Measurements from ENCODE around the gene LGR4. TPM values are rescaled to one million over a fixed set of nuclear protein-coding genes. Genes with fewer than 3 reads are reported as not detected.

Gene LGR4
- total RNA-seq, 2 experiments from 2014 or later: 0.19 to 0.21 TPM

DNA sequence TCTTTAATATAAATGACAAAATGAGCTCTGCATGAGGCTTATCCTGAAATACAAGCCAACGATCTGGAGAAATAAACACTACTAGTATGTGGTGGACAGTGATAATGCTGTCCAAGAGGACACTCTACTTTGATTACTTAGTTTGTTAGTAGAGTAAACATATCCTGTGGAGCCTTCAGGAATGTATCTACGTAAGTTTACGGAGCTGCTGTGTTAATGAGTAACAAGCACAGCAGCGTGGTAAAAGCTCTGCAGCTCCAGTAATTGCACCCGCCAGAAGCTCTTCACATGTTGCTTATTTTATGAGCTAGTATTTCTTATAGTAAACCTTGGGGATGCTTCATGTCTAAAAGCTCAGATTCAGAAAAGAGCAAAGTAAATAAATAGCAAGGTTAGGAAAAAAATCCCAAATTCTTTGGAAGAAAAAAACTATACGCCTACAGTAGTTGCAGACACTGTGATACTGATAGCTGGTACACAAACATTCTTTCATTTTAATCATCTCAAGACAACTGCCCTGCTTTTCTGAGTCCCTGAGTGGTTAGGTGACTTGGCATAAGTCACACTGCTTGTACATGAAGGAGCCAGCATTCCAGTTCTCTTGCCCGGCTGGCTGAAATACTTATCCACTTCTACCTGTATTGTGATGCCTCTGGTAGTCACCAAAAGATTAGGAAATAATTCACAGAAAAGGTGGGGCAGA is 76.9 kb downstream of the LGR4 start:
- Mint-ChIP-seq H3K27ac (no peak overlapping the region), H3K4me1 (no peaks in the 10 kb centered on the region), H3K36me3 (ENCODE audit: low read depth) (no peaks in the 10 kb centered on the region), H3K27me3 (peaks cover 4% of the 10 kb centered on the region), H3K4me3 (no peak overlapping the region), H3K9me3 (ENCODE audit: low read depth) (no peaks in the 10 kb centered on the region)
- DNase-seq: no peak
- intact Hi-C loops (cut with DNase I, micrococcal nuclease): no loop called here
- CTCF ChIA-PET: interaction anchor here (1.2 kb wide), 1 partner anchor 102 kb away, joined by 4 read pairs; no protein-coding TSS in a partner anchor
- ATAC-seq: no peak
- POLR2A ChIA-PET: no interaction called here

DNA sequence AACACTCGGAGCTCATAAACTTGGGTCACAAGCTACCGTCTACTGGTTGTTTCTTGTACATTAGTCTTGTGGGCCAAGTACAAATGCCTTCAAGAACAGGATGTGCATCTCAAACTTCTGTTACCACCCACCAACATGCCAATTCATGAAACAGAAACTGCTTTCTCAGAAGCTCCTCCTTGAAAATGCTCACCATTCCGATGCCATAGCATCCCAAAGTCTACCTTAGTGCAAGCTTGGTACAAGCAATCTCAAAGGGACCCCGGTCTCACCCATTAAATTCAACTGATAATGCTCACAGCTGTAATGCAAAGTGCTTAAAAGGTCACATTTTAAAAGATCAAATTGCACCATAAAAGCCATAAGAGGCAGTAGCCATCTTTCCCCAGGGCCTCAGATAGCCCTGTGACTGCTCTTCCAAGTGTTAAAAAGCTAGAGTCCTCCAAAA is 77.8 kb downstream of the LGR4 start:
- H3K27me3 Mint-ChIP-seq: peaks cover 4% of the 10 kb centered on the region
- DNase-seq: no peak
- intact Hi-C loops (cut with DNase I, micrococcal nuclease): no loop called here
- CTCF ChIA-PET: interaction anchor here (1.2 to 1.3 kb wide), 2 partner anchors 10 to 85 kb away, joined by 3 read pairs; no protein-coding TSS in a partner anchor
- no peak overlapping the region for H3K4me3 Mint-ChIP-seq
- H3K36me3 Mint-ChIP-seq (ENCODE audit: low read depth): no peaks in the 10 kb centered on the region
- ATAC-seq: no peak
- H3K9me3 Mint-ChIP-seq (ENCODE audit: low read depth): no peaks in the 10 kb centered on the region
- H3K27ac Mint-ChIP-seq: no peak overlapping the region
- POLR2A ChIA-PET: no interaction called here
- no peaks in the 10 kb centered on the region for H3K4me1 Mint-ChIP-seq

DNA sequence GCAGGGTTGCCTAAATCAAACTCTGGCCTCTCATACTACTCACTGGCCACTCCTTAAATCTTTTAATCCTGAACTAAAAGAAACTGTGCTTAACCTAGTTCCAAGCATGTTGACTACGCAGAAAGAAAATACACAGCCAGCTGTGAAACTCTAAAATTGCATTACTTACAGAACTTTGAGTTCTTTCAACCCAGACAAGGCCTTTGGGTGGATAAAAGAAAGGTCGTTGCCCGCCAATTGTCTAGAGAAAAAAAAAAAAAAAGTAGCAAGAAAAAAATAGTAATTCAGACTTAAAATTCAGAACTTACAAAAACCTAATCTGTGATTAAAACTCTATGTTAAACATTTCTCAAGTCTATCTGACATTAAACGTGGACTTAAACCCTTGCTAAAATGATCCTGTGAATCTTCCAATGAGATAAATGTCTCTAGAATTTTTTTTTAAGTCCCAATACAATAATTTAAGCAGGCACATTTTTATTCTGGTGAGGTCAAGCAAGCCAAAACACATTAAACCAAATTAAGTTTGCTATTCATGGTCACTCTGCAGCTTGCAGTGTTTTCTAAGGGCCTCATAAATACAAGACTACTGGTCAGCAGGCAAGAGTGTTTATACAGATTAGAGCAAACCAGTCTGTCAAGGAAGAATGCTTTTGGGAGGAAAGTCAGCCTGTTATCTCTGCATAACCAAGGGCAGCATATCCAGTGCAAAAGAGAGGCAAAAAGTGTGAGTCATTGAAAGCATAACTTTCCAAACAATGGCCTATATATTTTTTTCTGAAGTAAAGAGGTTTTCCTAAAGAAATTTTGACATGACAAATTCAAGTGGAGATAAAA is 80.1 kb downstream of the LGR4 start:
- POLR2A ChIA-PET: no interaction called here
- no peaks in the 10 kb centered on the region for H3K36me3 Mint-ChIP-seq (ENCODE audit: low read depth)
- no peaks in the 10 kb centered on the region for H3K9me3 Mint-ChIP-seq (ENCODE audit: low read depth)
- intact Hi-C loops (cut with DNase I, micrococcal nuclease): no loop called here
- H3K27ac Mint-ChIP-seq: no peak overlapping the region
- ATAC-seq (no peak), DNase-seq (no peak)
- peaks cover 4% of the 10 kb centered on the region for H3K27me3 Mint-ChIP-seq
- no peak overlapping the region for H3K4me3 Mint-ChIP-seq
- CTCF ChIA-PET: no interaction called here
- peaks cover 7% of the 10 kb centered on the region for H3K4me1 Mint-ChIP-seq

DNA sequence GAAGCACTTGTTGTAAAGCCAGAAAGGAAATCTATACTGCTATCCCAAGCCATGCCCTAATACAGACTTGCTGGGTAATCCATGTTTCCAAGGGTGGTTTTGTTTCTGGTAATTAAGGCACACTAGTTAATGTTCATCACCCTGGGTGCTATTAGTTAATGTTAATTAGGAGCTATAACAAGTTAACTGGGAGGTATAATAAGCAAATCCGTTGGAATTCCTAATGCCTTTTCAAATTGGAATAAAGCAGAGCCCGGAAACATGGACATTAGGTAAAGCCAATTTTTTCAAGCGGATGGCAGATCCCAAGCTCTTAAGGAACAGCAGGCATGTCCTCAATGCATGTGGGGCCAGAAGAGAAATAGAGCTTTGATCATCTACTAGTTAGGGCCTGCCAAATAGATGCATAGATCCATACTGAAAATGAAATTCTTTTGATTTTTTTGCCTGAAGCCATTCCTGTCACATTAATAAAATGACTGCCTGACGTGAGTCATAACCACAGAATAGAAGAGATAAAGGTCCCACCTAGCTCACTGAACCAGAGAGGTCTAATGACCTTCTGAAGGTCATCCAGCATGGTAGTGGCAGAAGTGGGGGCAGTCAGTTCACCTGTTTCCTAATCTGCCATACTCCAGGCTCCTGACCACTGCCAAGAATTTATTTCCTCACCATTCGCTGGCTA is 81.1 kb downstream of the LGR4 start:
- no peaks in the 10 kb centered on the region for H3K36me3 Mint-ChIP-seq (ENCODE audit: low read depth)
- H3K4me1 Mint-ChIP-seq: peaks cover 7% of the 10 kb centered on the region
- no peaks in the 10 kb centered on the region for H3K9me3 Mint-ChIP-seq (ENCODE audit: low read depth)
- no peak overlapping the region for H3K27ac Mint-ChIP-seq
- ChIA-PET POLR2A (no interaction called here), CTCF (no interaction called here)
- ATAC-seq: no peak
- H3K27me3 Mint-ChIP-seq: no peaks in the 10 kb centered on the region
- no peak for DNase-seq
- intact Hi-C loops (cut with DNase I, micrococcal nuclease): no loop called here
- no peak overlapping the region for H3K4me3 Mint-ChIP-seq

DNA sequence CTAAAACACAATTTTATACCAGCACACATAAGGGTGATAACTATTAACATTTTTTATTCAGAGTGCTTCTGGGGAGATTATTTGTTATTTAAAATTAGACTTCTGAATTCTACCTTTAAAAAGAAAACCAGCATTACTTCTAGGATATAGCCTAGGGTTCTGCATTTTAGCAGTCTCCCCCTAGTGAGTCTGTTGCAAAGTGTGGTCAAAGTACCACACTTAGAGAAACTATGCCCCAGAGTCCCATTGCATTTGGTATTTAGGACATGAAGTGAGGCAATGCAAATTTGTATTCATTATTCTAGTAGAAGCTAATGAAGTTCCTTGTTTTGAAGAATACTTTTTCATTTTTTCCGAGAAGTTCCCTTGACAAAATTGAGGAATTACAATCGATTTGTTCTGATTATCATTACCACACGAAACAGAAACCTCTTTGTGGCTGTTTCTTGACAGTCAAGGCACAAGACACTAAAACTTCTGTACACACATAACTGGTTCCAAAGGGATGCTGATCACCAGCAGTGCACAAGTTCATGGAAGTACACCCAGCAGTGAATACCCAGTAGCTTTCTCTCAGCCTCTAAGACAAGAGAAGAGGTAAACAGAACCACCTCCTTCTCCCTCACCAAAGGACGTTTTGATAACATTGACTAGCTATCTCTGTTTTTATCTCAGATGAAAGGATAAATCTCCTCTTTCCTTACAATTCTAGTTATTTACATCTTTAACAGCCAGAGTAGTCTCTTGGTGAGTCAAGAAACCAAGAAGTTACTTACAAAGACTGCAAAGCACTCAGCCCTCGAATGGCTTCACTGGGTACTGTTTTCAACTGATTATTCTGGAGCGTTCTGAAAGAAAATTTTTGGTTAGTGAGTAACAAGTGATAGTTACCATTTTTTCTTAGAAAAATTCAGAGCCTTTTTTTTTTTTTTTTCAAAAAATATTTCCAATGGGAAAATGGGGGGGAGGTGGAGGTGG is 82.0 kb downstream of the LGR4 start:
- H3K27ac Mint-ChIP-seq: no peak overlapping the region

DNA sequence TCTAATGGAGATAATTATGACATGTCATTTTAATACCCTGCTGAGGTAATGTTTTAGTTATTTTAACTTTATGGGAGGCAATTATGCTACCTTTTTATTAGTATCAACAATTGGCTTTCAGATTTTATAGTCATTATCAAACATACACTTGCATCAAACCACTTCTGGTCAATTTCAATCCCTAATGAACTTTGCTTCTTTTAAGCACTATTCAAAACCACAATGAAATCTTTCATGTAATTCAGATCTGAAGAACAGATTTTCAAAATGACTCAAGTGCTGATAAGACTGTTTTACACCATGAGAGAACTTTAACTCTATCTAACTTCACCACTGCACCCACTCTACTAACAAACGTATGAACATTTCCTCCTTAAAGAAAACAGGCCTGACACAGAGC is 83.7 kb downstream of the LGR4 start:
- Mint-ChIP-seq H3K27ac (no peak overlapping the region), H3K36me3 (ENCODE audit: low read depth) (no peaks in the 10 kb centered on the region), H3K4me1 (peaks cover 7% of the 10 kb centered on the region), H3K4me3 (no peak overlapping the region), H3K9me3 (ENCODE audit: low read depth) (no peaks in the 10 kb centered on the region), H3K27me3 (no peaks in the 10 kb centered on the region)
- intact Hi-C loops (cut with DNase I, micrococcal nuclease): no loop called here
- CTCF ChIA-PET: no interaction called here
- ATAC-seq (peak; percentile 47), DNase-seq (no peak)
- POLR2A ChIA-PET: no interaction called here

More for the DNA sequence above, 82.0 kb downstream of the LGR4 start:
- Mint-ChIP-seq H3K4me3 (no peak overlapping the region), H3K27me3 (no peaks in the 10 kb centered on the region), H3K9me3 (ENCODE audit: low read depth) (no peaks in the 10 kb centered on the region), H3K36me3 (ENCODE audit: low read depth) (no peaks in the 10 kb centered on the region), H3K4me1 (peaks cover 7% of the 10 kb centered on the region)
- CTCF ChIA-PET: no interaction called here
- no peak for ATAC-seq
- intact Hi-C loops (cut with DNase I, micrococcal nuclease): no loop called here
- POLR2A ChIA-PET: no interaction called here
- no peak for DNase-seq

DNA sequence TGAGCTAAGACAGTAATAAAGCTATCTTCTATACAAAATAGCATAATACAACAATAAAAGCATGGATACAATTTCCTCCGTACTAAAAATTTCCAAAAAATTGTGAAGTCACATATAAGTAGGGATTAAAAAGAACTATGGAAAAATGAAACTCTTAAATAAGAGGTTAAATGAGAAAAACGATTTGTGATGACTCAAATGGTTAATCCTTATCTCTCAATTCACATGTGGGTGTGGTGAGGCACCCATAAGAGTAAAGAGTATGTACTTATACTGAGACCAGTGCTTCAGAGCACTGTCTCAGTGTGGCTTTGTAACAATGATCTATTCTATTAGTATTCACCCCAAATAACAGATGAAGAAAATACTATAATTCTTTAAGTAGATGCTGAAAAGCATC is 84.6 kb downstream of the LGR4 start:
- intact Hi-C loops (cut with DNase I, micrococcal nuclease): no loop called here
- Mint-ChIP-seq H3K4me3 (no peak overlapping the region), H3K27me3 (no peaks in the 10 kb centered on the region), H3K4me1 (peaks cover 7% of the 10 kb centered on the region), H3K36me3 (ENCODE audit: low read depth) (no peaks in the 10 kb centered on the region), H3K9me3 (ENCODE audit: low read depth) (no peaks in the 10 kb centered on the region), H3K27ac (no peak overlapping the region)
- CTCF ChIA-PET: no interaction called here
- POLR2A ChIA-PET: no interaction called here
- ATAC-seq: peak; percentile 60
- no peak for DNase-seq

DNA sequence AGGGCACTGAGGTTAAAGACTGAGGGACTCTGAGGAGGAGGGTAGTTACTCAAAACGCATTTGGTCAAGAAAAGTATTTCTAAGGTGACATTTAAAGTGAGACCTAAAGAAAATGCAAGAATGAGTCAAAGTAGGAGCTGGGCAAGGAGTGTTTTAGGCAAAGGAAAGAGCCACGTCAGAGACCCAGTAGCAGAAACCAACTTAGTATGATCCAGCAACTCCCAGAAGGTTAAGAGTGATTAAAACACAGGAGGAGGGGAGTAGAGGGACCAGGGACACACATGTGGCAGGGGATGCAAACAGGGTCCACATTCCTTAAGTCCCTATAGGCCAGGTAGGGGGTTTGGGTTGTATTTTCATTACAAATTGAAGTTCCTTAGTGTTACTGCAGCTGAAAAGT is 85.2 kb downstream of the LGR4 start:
- ChIA-PET CTCF (interaction anchor here (0.6 kb wide), 1 partner anchor 1115 kb away, joined by 3 read pairs; no protein-coding TSS in a partner anchor), POLR2A (no interaction called here)
- no peaks in the 10 kb centered on the region for H3K9me3 Mint-ChIP-seq (ENCODE audit: low read depth)
- H3K4me1 Mint-ChIP-seq: peaks cover 7% of the 10 kb centered on the region
- DNase-seq: no peak
- no peaks in the 10 kb centered on the region for H3K36me3 Mint-ChIP-seq (ENCODE audit: low read depth)
- no peaks in the 10 kb centered on the region for H3K27me3 Mint-ChIP-seq
- H3K4me3 Mint-ChIP-seq: no peak overlapping the region
- no peak overlapping the region for H3K27ac Mint-ChIP-seq
- intact Hi-C loops (cut with DNase I, micrococcal nuclease): no loop called here
- ATAC-seq: no peak

DNA sequence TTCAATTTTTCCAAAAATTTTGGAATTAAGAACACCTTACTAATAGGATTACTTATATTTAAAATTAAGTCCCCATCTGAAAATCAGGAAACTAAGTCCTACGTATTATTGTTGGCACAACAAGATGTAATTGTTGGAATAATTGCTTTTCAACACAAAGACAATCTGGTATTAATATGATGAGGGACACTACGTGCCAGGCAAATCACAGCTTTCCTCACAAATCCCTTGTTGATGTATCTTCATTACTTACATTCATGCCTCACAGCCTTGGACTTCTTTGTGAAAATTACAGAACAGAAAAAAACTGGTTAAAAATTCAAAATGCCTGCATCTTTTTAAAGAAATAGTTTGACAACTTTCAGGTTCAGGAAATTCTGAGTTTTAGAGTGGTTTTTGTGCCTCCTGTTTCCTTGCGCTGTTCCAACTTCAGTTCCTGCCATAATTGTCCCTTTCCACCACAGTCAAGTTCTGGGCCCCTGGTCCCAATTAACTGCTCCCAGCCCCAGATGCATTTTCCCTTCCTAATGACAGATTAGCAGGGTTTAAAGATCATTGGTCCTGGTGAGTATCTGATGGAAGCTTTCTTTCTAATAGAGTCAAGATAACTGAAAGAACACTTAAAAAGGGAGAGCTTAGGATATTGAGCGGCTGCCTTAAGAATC is 86.3 kb downstream of the LGR4 start:
- H3K27ac Mint-ChIP-seq: no peak overlapping the region
- H3K9me3 Mint-ChIP-seq (ENCODE audit: low read depth): no peaks in the 10 kb centered on the region
- peaks cover 7% of the 10 kb centered on the region for H3K4me1 Mint-ChIP-seq
- ChIA-PET POLR2A (no interaction called here), CTCF (no interaction called here)
- no peaks in the 10 kb centered on the region for H3K27me3 Mint-ChIP-seq
- DNase-seq (no peak), ATAC-seq (no peak)
- intact Hi-C loops (cut with DNase I, micrococcal nuclease): no loop called here
- no peak overlapping the region for H3K4me3 Mint-ChIP-seq
- H3K36me3 Mint-ChIP-seq (ENCODE audit: low read depth): no peaks in the 10 kb centered on the region

DNA sequence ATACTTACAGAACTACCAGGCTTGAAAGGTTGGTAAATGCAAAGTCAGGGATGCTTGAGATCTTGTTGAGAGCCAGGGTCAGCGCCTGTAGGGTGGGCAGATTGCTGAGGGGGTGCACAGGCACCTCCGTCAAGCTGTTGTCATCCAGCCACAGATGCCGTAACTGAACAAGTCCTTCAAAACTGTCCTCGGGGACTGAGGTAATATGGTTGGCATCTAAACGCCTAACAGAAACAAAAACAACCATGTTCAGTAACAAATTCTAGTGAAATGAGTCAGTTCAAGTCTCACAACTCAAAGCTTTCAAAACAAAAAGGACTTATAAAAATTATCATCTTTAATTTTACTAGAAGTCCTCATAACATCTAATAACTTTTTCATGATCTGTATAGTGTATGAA is 87.3 kb downstream of the LGR4 start:
- Mint-ChIP-seq H3K4me3 (no peak overlapping the region), H3K27ac (no peak overlapping the region), H3K4me1 (peaks cover 7% of the 10 kb centered on the region), H3K9me3 (ENCODE audit: low read depth) (no peaks in the 10 kb centered on the region), H3K27me3 (no peaks in the 10 kb centered on the region), H3K36me3 (ENCODE audit: low read depth) (no peaks in the 10 kb centered on the region)
- ChIA-PET POLR2A (no interaction called here), CTCF (interaction anchor here (0.8 kb wide), 1 partner anchor 9 kb away, joined by 3 read pairs; no protein-coding TSS in a partner anchor)
- ATAC-seq: no peak
- DNase-seq: no peak
- intact Hi-C loops (cut with DNase I, micrococcal nuclease): no loop called here
